Neural cell (in vitro differentiated cells): Measurements from ENCODE around the gene CHCHD2.

Source experiments
- EP300 ChIP-seq: fragments of 450-650 bp; conservative IDR thresholded peaks from 2 replicates; pipeline ENCODE4 v1.6.1; 2014; ENCODE audit warnings: antibody characterized with exemption, mild to moderate bottlenecking, moderate library complexity; ENCODE audit not compliant: poor library complexity, severe bottlenecking
- POLR2AphosphoS5 ChIP-seq: IDR thresholded peaks from 2 replicates; pipeline ENCODE4 v1.6.1; 2012
- TF ChIP-seq, protein P1 (sequence below): fragments of 450-650 bp; IDR thresholded peaks from 2 replicates; pipeline ENCODE4 v1.5.1; 2014; ENCODE audit warnings: antibody characterized with exemption, mild to moderate bottlenecking, moderate library complexity; ENCODE audit not compliant: poor library complexity, severe bottlenecking

DNA sequence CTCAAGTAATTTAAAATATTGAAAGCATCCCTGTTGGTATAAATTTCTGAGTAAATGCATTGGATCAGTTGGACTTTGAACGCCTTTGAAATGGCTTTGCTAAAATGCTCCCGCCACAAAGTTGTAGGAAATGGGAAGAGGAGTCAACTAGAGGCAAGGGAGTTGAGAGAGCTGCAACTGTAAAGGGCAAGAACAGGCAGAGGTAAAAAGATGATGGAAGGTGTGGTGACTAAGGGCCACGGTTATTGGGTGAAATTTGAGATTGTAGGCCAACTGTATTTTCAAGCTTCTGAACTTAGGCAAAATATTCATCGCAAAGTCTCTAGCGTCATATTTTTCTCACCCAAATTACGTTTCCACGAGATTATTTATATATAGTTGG is 42.8 kb downstream of the CHCHD2 start:
- TF ChIP-seq, protein P1, sequence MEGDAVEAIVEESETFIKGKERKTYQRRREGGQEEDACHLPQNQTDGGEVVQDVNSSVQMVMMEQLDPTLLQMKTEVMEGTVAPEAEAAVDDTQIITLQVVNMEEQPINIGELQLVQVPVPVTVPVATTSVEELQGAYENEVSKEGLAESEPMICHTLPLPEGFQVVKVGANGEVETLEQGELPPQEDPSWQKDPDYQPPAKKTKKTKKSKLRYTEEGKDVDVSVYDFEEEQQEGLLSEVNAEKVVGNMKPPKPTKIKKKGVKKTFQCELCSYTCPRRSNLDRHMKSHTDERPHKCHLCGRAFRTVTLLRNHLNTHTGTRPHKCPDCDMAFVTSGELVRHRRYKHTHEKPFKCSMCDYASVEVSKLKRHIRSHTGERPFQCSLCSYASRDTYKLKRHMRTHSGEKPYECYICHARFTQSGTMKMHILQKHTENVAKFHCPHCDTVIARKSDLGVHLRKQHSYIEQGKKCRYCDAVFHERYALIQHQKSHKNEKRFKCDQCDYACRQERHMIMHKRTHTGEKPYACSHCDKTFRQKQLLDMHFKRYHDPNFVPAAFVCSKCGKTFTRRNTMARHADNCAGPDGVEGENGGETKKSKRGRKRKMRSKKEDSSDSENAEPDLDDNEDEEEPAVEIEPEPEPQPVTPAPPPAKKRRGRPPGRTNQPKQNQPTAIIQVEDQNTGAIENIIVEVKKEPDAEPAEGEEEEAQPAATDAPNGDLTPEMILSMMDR, result no peak
- no peak for TF ChIP-seq POLR2AphosphoS5
- TF ChIP-seq EP300, result no peak
